ENCODE data around the gene SLCO3A1.

The SLCO3A1 gene

GRCh38 chr15:92003515-92004067 lies 150.1 kb downstream of the SLCO3A1 start:
- no peak for DNase-seq (ENCODE audit: low spot score)

GRCh38 chr15:92005154-92005553 lies 151.6 kb downstream of the SLCO3A1 start:
- no peak for DNase-seq (ENCODE audit: low spot score)

GRCh38 chr15:92006186-92007028 lies 152.9 kb downstream of the SLCO3A1 start:
- DNase-seq (ENCODE audit: low spot score), result no peak

- no peak for DNase-seq (ENCODE audit: low spot score)
Observed at GRCh38 chr15:92009162-92009561, 155.7 kb downstream of the SLCO3A1 start.

GRCh38 chr15:92011611-92012367 lies 158.3 kb downstream of the SLCO3A1 start:
- DNase-seq (ENCODE audit: low spot score), result no peak

- no peak for DNase-seq (ENCODE audit: low spot score)
Observed at GRCh38 chr15:92012368-92012629, 158.8 kb downstream of the SLCO3A1 start.

GRCh38 chr15:92012881-92013280 lies 159.4 kb downstream of the SLCO3A1 start:
- no peak for DNase-seq (ENCODE audit: low spot score)

- DNase-seq (ENCODE audit: low spot score), result no peak
Observed at GRCh38 chr15:92014281-92015030, 160.9 kb downstream of the SLCO3A1 start.

GRCh38 chr15:92017882-92018534 lies 164.5 kb downstream of the SLCO3A1 start:
- no peak for DNase-seq (ENCODE audit: low spot score)

- DNase-seq (ENCODE audit: low spot score), result no peak
Observed at GRCh38 chr15:92018535-92019239, 165.2 kb downstream of the SLCO3A1 start.

- DNase-seq (ENCODE audit: low spot score), result no peak
Observed at GRCh38 chr15:92019706-92020105, 166.2 kb downstream of the SLCO3A1 start.

- no peak for DNase-seq (ENCODE audit: low spot score)
Observed at GRCh38 chr15:92020207-92020606, 166.7 kb downstream of the SLCO3A1 start.

- no peak for DNase-seq (ENCODE audit: low spot score)
Observed at GRCh38 chr15:92020804-92021203, 167.3 kb downstream of the SLCO3A1 start.

GRCh38 chr15:92021792-92022191 lies 168.3 kb downstream of the SLCO3A1 start:
- DNase-seq (ENCODE audit: low spot score), result no peak

- no peak for DNase-seq (ENCODE audit: low spot score)
Observed at GRCh38 chr15:92023965-92024364, 170.5 kb downstream of the SLCO3A1 start.

GRCh38 chr15:92025706-92026270 lies 172.3 kb downstream of the SLCO3A1 start:
- no peak for DNase-seq (ENCODE audit: low spot score)

- no peak for DNase-seq (ENCODE audit: low spot score)
Observed at GRCh38 chr15:92028389-92028724, 174.8 kb downstream of the SLCO3A1 start.

- DNase-seq (ENCODE audit: low spot score), result no peak
Observed at GRCh38 chr15:92029767-92030166, 176.3 kb downstream of the SLCO3A1 start.

GRCh38 chr15:92033314-92033713 lies 179.8 kb downstream of the SLCO3A1 start:
- no peak for DNase-seq (ENCODE audit: low spot score)

- DNase-seq (ENCODE audit: low spot score), result no peak
Observed at GRCh38 chr15:92033723-92034122, 180.2 kb downstream of the SLCO3A1 start.

- no peak for DNase-seq (ENCODE audit: low spot score)
Observed at GRCh38 chr15:92034227-92034626, 180.7 kb downstream of the SLCO3A1 start.
